Measurements from ENCODE around the gene COX19.
A peak's percentile ranks its signal among the peaks of the same experiment; 100 is the strongest.

COX19 gene, protein sequence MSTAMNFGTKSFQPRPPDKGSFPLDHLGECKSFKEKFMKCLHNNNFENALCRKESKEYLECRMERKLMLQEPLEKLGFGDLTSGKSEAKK

DNA sequence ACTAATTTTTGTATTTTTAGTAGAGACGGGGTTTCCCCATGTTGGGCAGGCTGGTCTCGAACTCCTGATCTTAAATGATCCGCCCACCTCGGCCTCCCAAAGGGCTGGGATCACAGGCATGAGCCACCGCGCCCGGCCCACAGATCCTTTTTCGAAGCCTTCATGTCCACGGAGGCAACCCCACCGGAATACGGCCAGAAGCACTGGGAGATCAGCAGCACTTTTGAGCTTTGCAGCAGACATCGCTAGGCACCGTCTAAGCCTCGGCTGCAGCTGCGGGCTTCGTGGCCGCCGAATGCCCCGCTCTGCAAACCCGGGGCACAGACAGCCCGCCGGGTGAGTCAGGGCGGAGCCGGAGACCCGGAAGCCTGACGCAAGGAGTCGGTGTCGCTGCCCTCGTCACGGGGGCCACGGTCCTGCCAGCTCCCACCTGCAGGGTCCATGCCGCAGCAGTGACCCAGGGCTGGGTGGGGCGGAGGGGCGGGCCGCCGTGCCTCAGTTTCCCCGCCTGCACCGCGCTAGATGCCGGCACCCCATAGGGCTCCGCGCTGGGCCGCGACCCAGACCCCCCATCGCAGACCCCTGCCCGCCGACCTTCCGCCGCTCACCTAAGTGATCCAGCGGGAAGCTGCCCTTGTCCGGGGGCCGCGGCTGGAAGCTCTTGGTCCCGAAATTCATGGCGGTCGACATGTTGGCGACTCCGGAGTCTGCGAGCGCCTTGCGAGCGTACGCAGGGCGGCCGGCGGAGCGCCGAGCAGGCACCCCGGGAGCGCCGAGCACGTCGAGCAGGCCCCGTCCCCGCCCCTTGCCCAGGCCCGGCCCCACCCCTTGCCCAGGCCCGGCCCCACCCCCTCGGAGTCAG lies at the start of gene COX19:
Gene COX19 (minus strand): TSS at position 730 of the 862 bp plus-strand sequence. CDS start 40 bp downstream, at position 690.
- DNase-seq = peak; percentile 91

DNA sequence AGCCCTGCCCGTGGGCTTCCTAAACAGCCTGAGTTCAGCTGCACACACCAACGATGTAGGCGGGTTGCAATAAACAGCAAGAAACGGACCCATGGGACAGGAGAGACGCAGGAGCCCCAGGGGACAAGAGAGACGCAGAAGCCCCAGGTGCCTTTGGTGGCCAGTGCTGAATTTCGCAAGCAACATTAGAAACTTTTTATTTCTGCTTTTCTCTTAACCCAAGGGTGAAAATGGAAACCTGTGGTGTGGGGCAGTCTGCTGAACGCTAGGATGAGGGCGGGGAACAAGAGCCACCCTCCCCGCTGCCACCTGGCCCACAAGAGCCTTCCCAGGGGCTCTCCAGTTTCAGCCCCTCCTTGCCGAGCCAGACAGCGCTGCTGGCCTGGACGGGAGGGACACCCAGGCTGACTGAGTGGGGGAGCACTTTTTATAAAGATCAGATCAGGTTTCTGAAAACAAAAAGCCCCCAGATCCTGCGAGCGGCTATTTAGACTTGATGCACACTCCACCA lies 49.0 kb upstream of the COX19 start:
- peak in 1 of 2 donors; percentile 82 for DNase-seq

DNA sequence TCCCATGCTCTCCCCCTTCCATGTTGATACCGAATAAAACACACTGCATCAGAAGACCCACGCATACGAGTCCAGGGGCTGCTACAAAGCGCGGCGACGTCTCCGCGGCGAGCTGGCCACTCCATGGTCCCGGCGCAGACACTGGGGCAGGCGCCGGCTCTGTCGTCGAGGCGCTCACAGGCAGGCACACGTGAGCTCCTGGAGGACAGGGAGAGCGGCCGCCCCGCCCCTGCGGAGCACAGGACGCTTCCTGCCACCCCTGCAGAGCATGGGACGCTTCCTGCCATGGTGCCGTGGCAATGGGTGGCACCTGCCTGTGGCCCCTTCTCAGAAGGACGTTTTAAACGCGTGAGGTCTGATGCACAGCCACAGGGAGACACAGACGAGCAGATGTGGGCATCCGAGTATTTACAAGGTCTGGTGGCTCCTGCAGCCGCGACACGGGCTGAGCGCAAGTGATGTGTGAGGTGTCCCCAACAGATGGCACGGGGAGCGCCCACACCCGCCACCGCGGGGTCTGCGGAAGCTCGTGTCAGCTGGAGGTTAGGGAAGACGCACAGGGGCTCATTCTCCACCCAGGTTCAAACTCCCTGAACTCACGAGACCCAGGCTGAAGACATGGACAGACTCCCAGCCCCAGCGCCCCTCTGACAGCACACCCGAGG lies 47.6 kb upstream of the COX19 start:
- DNase-seq = peak in 1 of 2 donors; percentile 77

DNA sequence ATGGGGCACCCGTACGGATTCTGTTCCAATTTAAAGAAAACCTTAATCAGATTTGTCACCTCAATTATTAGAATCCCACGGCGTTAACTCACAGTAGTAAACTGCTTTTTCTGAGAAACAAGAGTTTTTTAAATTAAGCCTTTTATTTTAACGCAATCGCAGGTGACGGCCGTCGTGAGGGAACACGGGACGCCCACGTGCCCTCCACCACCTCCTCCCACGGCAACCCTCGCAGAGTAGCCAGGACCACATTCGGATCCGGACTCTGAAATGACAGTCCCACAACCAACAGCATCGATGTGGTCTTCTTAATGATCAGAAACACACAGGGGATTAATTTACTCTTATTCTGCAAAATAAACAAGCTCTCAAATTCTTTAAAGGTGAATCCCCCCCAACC lies 47.0 kb upstream of the COX19 start:
- no peak for DNase-seq

DNA sequence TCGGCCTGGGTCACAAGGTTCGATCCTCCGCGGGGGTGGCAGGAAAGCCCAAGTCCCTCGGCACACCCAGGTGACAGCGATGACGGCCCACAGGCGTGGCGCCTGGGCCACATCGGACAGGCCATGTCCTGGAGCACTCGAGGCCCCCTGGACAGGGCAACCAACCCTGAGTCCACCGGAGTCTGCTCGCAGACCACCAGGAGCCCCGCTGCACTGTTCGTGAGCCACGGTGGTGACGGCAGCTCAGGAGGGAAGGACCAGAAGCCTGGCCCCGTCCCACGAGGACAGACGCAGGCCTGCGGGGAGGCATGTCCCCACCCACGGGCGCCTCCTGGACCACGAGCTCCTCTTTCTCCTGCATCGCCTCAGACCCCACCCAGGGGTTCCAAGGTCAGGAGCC lies 46.6 kb upstream of the COX19 start:
- no peak for DNase-seq

DNA sequence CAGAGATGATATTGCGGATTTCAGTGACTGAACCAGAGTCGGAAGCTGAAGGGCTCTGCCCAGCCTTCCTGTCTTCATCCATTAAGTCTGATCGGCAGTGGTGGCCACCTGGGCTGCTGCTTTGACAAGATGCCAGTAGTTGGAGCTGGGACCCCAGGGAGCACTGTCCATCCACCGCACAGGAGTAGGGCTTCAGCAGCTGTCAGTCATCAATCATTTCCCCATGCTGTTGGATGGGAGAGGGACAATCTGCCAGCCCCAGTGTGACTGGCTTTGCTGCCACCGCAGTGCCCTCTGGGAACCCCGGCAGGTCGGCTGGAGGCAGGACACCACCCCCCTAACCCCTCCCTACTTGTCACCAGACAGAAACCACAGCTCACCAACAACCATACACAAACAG lies 46.0 kb upstream of the COX19 start:
- DNase-seq = no peak

DNA sequence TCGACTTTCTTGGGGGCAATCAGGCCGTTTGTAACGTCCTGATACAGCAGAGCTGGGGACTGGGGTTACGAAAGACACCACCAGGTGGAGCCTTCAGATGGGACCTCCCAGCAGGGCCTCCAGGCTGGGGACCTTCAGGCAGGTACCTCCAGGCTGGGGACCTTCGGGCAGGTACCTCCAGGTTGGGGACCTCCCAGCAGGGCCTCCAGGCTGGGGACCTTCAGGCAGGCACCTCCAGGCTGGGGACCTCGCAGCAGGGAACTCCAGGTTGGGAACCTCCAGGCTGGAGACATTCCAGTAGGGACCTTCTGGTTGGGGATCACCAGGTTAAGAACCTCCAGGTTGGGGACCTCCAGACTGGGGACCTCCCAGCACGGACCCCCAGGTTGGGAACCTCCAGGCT lies 45.5 kb upstream of the COX19 start:
- DNase-seq = peak in 1 of 2 donors; percentile 23

DNA sequence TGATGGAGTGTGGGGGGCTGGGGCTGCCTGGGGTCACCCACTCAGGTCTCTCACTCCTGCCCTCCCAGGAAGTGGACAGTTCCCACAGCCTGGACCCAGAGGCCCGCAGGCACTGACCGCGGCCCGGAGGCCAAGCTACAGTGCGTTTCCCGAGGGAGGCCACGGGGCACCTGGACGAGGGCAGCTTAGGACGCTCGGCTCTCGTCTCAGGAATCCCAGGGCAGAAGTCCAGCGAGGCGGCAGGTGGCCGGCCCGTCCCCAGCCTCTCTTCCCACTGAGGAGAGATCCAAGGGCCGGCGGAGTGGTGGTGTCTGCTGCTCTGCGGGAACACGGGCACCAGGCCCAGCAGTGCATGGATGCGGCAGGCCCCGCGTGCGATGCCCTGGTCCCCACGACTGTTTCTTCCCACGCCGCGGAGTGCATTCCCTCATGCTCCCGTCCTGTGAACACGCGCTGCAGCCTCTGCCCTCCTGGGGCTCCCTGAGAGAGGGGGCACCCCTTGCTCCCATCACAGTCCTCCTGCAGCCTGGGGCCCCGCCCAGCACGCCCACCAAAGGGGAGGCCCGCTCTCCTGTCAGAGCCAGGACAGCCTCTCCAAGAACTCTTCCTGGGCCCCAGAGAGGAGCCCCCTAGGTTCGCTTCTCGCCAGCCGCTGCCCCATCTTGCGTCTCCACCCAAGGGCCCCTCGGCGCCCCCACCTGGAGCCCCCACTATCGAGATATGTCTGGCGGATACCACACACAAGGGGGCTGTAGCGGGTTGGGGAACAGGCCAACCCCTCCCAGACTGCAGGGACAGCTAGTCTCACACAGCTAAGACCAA lies 44.7 kb upstream of the COX19 start:
- no peak for DNase-seq

DNA sequence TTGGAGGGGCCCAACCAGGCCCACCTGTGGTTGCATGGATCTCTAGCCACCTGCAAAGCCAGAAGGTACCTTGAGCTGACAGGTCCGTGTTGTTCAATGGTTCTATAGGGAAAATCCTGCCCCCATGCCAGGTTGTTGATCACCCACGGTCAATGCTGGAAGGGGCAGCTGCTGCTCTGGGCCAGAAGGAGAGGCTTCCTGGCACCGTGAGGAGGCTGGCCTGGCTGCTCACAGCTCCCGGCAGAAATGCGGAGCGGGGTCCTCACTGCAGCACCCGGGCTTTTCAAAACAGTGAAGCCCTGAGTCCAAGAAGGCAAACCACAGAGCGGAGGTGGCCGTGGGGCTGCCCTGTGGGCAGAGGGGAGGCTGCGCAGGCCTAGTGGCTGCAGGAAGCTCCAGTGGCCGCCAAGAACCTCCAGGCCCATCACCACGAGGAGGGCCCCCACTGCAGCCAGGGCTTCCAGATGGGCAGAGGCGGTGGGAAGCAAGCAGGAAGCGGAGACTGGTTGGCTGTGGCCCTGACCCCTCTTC lies 44.0 kb upstream of the COX19 start:
- DNase-seq = no peak

DNA sequence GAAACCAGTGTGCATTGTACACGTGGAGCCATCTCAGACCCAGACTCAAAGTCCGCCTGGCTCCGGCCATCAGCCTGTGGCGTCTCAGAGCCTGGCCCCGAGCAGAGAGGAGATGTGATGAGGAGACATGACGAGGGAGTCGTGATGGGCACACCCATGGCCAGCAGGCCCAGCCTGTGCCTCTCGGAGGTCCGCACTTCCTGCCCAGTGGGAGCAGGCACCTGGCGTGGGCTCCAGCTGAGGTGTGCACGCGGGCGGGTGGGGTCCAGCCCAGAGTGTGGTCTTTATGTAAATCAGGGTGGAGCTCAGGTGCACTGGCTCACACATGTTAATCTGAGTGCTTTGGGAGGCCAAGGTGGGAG lies 43.0 kb upstream of the COX19 start:
- no peak for DNase-seq

DNA sequence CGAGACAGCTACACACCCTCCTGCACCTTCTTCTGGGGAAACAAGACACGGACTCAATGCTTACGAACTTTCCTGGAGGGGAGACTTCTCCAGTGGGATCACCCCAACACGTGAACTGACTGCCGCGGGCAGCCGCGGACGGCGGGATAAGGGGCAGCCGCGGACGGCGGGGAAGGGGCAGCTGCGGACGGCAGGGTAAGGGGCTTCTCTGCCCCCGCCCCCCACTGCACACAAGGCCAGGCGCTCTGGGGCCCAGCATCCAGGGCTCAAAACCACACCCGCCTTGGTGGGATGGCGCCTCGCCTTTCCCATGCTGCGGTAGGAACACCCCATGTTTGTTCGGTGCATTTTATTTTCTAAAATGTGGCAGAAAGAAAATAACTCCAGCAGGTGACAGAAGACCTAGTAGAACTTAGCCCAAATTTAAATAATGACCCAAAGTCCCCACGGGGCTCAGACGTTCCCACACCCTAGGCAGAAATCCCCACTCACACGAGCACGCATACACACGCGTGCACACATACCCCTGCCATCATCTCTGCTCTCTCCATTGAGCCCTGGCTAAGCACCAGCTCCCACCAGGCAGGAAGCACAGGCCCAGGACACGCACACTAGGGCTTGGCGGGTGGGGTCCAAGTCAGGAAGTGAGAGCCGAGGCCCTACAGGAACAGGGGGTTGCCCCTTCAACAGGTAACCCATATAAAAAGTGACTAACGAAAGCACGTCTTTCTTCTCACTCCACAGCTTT lies 42.4 kb upstream of the COX19 start:
- no peak for DNase-seq

DNA sequence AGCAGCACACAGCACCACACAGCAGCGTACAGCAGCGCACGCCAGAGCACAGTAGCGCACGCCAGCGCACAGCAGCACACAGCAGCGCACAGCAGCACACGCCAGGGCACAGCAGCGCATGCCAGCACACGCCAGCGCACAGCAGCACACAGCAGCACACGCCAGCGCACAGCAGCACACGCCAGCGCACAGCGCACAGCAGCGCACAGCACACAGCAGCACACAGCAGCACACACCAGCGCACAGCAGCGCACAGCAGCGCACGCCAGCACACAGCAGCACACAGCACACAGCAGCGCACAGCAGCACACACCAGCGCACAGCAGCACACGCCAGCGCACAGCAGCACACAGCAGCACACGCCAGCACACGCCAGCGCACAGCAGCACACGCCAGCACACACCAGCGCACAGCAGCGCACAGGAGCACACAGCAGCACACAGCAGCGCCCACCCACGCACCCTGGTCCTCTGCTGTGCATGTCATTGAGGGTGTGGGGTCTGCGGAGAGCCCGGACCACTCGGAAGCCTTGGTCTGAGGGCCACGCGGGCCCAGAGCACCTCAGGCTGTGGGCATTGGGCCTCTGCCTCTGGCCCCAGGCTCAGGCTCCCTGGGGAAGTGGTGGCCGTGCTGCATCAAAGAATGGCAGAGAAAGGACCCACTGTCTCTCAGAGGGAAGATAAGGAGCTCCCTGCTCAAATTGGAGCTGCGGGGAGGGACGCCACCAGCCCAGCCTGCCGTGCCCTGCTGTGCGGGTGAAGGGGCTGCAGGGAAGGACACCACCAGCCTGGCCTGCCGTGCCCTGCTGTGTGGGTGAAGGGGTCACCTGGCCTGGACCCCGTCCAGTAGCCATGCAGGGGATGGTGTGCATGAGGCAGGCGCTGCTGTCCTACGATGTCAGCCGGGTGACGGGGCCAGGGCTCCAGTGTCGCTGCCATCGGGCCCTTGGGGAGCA lies 41.5 kb upstream of the COX19 start:
- no peak for DNase-seq

DNA sequence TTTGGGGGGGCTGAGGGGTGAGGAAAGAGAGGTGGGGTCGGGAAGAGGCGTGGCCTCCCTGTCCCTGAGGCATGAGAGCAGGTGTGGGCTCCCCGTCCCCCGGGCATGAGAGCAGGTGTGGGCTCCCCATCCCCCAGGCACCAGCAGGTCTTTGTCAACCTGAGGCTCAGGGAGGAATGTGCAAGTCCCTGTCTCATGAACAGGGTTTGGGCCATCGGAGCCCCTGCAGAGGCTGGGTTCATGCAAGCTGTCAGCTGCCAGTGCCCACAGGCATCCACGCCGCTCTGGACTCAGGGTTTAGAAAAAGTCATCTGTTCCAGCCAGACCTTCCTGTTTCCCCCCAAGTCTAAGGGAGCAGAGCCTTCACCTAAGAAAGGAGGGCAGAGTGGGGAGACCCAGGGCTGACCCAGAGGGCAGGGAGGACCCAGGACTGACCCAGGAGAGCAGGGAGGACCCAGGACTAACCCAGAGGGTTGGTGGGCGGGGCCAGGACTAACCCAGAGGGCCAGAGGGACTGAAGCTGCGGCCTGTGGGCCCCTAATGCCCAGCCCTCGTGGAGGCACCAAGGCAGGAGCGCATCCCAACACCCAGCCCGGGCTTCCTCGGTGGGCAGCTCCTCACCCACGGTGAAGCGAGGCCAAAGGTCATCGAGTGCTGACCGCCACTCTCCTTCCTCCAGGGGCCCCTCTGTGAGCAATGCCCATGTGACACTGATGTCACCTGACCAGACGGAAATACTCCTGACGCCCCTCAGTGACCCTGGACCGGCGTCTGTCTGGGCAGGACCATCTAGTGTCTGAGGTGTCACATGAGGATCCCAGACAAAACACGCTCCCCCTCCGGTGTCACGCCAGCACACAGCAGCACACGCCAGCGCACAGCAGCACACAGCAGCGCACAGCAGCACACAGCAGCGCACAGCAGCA lies 40.1 kb upstream of the COX19 start:
- DNase-seq = no peak

DNA sequence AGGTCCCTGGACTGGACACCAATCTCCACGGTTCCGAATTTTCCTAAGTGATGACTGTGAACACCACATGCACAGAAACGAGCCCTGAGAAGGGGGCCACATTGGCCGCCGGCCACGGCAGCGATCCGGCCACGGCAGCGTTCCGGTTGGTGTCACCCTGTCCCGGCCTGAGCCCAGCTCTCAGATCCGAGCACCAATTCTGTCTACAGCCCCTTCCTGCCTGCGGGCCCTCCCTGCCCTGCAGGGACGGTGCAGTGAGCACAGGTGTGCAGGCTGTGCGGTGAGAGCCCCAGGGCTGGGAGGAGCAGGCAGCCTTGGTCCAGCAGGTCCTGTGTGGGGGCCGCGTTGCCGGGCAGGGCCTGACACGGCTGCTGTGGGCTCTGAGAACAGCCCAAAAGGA lies 39.3 kb upstream of the COX19 start:
- DNase-seq = no peak

DNA sequence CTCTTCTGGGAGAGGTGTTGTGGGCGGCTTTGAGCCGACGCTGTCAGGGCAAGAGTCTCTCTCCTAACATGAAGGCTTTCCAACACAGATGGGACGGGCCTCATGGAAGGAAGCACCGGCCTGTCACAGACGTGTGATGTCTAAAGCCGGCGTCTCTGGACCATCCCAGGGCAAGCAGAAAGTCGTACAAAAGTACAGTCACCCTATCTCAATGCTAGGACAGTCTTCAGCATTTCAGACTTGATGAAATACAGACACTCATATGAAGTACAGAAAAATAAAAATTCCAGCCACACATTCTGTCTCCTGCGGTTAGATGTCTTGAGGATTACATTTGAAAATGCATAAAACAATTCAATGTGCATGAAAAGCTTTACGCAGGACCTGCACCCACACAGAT lies 38.2 kb upstream of the COX19 start:
- no peak for DNase-seq

DNA sequence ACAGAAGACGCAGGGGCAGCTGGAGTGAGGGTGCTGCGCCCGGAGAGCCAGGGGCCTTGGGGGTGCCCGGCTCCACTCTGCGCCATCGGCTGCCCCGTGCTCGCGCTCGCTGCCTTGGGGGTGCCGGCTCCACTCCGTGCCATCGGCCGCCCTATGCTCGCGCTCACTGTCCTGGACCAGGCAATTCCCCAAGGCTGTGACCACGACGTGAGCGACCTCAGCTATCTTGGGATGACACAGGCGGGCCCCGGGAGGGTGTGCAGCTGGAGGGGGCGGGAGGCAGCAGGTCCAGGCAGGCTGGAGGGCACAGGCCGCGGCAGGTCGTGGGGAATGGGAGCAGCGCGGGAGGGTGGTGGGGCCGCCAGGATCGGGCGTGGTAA lies 37.4 kb upstream of the COX19 start:
- no peak for DNase-seq

DNA sequence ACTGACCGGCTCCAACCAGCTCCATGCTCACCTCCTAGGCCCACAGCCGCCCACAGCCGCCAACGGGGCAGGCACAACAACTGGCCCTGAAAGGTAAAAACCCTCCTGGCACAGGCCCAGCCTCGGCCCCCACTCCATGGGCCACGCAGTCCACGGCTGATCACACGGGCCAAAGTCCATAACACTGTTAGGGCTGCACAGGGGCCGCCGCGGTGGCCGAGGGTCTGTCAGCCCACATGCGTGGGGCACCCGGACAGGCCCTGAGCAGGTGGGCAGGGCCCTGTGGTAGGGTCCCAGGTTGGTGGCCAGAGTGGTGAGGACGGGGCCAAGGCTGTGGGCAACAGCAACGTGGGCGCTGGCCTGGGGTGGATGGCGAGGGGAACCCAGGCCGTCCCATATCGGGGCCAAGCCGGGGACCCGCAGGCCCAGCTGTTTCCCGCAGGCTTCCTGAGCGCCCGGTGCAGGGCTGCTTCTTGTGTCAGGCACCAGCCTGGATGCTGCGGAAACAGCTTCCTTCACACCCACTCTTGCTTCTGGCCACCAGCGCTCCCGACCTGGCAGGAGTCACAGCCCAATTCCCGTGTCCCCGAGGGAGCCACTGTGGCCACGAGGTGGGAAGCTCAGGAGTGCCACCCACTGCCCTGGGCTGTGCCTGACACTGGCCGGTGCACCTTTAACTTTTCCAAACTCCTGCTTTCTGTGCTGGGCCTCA lies 36.8 kb upstream of the COX19 start:
- no peak for DNase-seq

DNA sequence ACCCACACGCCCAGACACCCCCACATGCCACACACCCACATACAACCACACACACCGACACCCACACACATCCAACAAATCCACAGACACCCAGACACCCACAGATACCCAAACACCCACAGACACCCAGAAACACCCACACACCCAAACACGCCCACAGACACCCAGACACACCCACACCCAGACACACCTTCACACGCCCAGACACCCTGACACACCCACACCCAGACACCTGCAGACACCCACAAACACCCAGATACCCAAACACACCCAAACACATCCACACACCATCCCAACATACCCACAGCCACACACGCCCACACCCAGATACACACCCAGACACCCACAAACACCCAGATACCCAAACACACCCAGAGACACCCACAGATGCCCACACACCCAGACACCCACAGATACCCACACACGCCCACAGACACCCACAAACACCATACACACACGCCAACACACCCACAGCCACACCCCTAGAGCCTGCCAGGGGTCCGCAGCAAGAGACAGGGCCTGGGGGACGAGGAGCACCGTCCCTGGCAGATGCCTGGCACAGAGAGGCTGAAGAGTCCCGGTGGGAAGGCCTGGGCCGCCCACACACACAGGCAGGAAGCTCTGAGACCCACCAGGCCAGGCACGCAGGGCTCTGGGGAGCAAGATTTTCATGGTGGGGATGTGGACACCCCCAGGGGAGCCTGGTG lies 36.1 kb upstream of the COX19 start:
- peak; percentile 48 to 52 for DNase-seq

Measured in CD4-positive, alpha-beta T cell treated with Interleukin-1 beta for 1 hour (primary cell).